Ramos (cell line): ENCODE data around the gene ADAMTS3.

ENCODE experiments used
- in situ Hi-C: fragments of 300-500 bp; cut with MboI; formaldehyde crosslinking; loops from one replicate; pipeline ENCODE4 v1.14.3; 2022; ENCODE audit warnings: low sequenced_read_pairs; ENCODE audit not compliant: unreplicated experiment

The ADAMTS3 gene

GRCh38 chr4:72568959-72569718 is at the start of gene ADAMTS3:
TSS of gene ADAMTS3 (minus strand) at chr4:72569221. CDS start at chr4:72568762, 459 bp downstream.
- in situ Hi-C loops = no loop called here

- in situ Hi-C loops = no loop called here
Measured at GRCh38 chr4:72613959-72614358, 44.9 kb upstream of the ADAMTS3 start.

GRCh38 chr4:72606751-72607150 is 37.7 kb upstream of the ADAMTS3 start:
- in situ Hi-C loops = no loop called here

- in situ Hi-C loops = no loop called here
Measured at GRCh38 chr4:72604324-72604723, 35.3 kb upstream of the ADAMTS3 start.

GRCh38 chr4:72602396-72603376 is 33.7 kb upstream of the ADAMTS3 start:
- in situ Hi-C loops = no loop called here

- in situ Hi-C loops = no loop called here
Measured at GRCh38 chr4:72591547-72592454, 22.8 kb upstream of the ADAMTS3 start.

GRCh38 chr4:72587334-72587733 is 18.3 kb upstream of the ADAMTS3 start:
- in situ Hi-C loops = no loop called here

GRCh38 chr4:72582853-72583252 is 13.8 kb upstream of the ADAMTS3 start:
- in situ Hi-C loops = no loop called here

- in situ Hi-C loops = no loop called here
Measured at GRCh38 chr4:72577211-72577610, 8.2 kb upstream of the ADAMTS3 start.

- in situ Hi-C loops = no loop called here
Measured at GRCh38 chr4:72571337-72571736, 2.3 kb upstream of the ADAMTS3 start.

GRCh38 chr4:72569719-72570235 is 756 bp upstream of the ADAMTS3 start:
- in situ Hi-C loops = no loop called here

GRCh38 chr4:72567821-72568675 is 973 bp downstream of the ADAMTS3 start:
- in situ Hi-C loops = no loop called here

GRCh38 chr4:72567036-72567435 is 2.0 kb downstream of the ADAMTS3 start:
- in situ Hi-C loops = no loop called here

- in situ Hi-C loops = no loop called here
Measured at GRCh38 chr4:72566464-72566972, 2.5 kb downstream of the ADAMTS3 start.

GRCh38 chr4:72564789-72565188 is 4.2 kb downstream of the ADAMTS3 start:
- in situ Hi-C loops = no loop called here

GRCh38 chr4:72564184-72564583 is 4.8 kb downstream of the ADAMTS3 start:
- in situ Hi-C loops = no loop called here

GRCh38 chr4:72558655-72559054 is 10.4 kb downstream of the ADAMTS3 start:
- in situ Hi-C loops = no loop called here

GRCh38 chr4:72557021-72557420 is 12.0 kb downstream of the ADAMTS3 start:
- in situ Hi-C loops = no loop called here

GRCh38 chr4:72555377-72555831 is 13.6 kb downstream of the ADAMTS3 start:
- in situ Hi-C loops = no loop called here
